ENCODE results near the gene SMARCD3. TPM values are rescaled to one million over a fixed set of nuclear protein-coding genes. Genes with fewer than 3 reads are reported as not detected.

Gene SMARCD3
- total and polyA plus RNA-seq, 2 of the 4 experiments (the other 2 are of a cell fraction), result 37.5 to 48.5 TPM

- H3K27me3 ChIP-seq (ENCODE audit: control insufficient read depth, insufficient read depth, low read length), result peaks cover 49% of the 10 kb centered on the region
These were observed 12.4 kb upstream of the SMARCD3 start for GRCh38 chr7:151260883-151261282.

More at GRCh38 chr7:151260883-151261282, 12.4 kb upstream of the SMARCD3 start:
- DNase-seq, result no peak
- Histone ChIP-seq H2BK5ac (ENCODE audit: low read depth, low read length, poor library complexity, severe bottlenecking) (no peak overlapping the region), H2BK20ac (ENCODE audit: low read depth, low read length) (no peak overlapping the region), H3K79me1 (ENCODE audit: low read depth in 1 of 2, low read length in 2 of 2) (no peaks in the 10 kb centered on the region), H2AK9ac (replicated peaks; ENCODE audit: low read depth, low read length, poor library complexity) (no peak overlapping the region), H3K36me3 (ENCODE audit: control insufficient read depth, insufficient read depth, low read length) (no peaks in the 10 kb centered on the region), H3K18ac (ENCODE audit: low read depth, low read length) (no peak overlapping the region), H4K8ac (ENCODE audit: low read depth in 2 of 2, low read length in 2 of 2) (no peak overlapping the region), H4K91ac (ENCODE audit: insufficient read depth, low read depth, low read length) (no peak overlapping the region), H2BK120ac (ENCODE audit: low read depth, low read length) (no peak overlapping the region), H2BK15ac (ENCODE audit: low read depth, low read length) (no peak overlapping the region), H3K27ac (ENCODE audit: insufficient read depth, low read length) (no peak overlapping the region), H2AK5ac (ENCODE audit: low read depth, low read length) (no peak overlapping the region), H3K4ac (ENCODE audit: low read depth, low read length) (no peak overlapping the region), H3K9me1 (ENCODE audit: insufficient read depth, low read length) (no peaks in the 10 kb centered on the region), H3K23ac (ENCODE audit: low read depth, low read length) (no peak overlapping the region), H3K9ac (ENCODE audit: low read depth, low read length) (no peak overlapping the region), H3K4me1 (ENCODE audit: control insufficient read depth, insufficient read depth, low read length) (no peaks in the 10 kb centered on the region), H3K4me3 (ENCODE audit: insufficient read depth, low read depth, low read length) (no peak overlapping the region), H2AFZ (replicated peaks; ENCODE audit: low read length, poor library complexity) (no peak overlapping the region), H3K4me2 (ENCODE audit: low read depth, low read length) (no peak overlapping the region), H3K14ac (replicated peaks; ENCODE audit: low read depth, low read length) (no peak overlapping the region), H4K20me1 (ENCODE audit: insufficient read depth, low read length) (no peaks in the 10 kb centered on the region), H3K9me3 (ENCODE audit: control insufficient read depth, insufficient read depth, low read length) (no peaks in the 10 kb centered on the region), H4K5ac (ENCODE audit: low read depth, low read length) (no peak overlapping the region), H3K56ac (ENCODE audit: extremely low read depth, insufficient read depth, low read length) (no peak overlapping the region)
- BruUV-seq (replicated peaks), result no TSS peak
- in situ Hi-C loops (cut with MboI; ENCODE audit: low sequenced_read_pairs) (no loop called here), dilution Hi-C loops (cut with HindIII; ENCODE audit: low sequenced_read_pairs, unreplicated experiment) (no loop called here), intact Hi-C loops (cut with micrococcal nuclease) (no loop called here)
- TF ChIP-seq RAD21 (IDR thresholded peaks at IDR 0.05; ENCODE audit: low read length), result no peak
- TF ChIP-seq RFX5 (IDR thresholded peaks at IDR 0.05; ENCODE audit: low read depth, low read length), result no peak
- no peak for TF ChIP-seq MXI1 (IDR thresholded peaks at IDR 0.05; ENCODE audit: borderline replicate concordance, low read depth, low read length)
- TF ChIP-seq CEBPB (IDR thresholded peaks at IDR 0.05; ENCODE audit: low read depth, low read length), result no peak
- TF ChIP-seq MAZ (IDR thresholded peaks at IDR 0.05; ENCODE audit: borderline replicate concordance, low read depth, low read length), result no peak
- no peak for TF ChIP-seq MAFK (IDR thresholded peaks at IDR 0.05; ENCODE audit: low read depth, low read length)
- no peak for TF ChIP-seq POLR2A (IDR thresholded peaks at IDR 0.05; ENCODE audit: low read depth, low read length)
- no peak for TF ChIP-seq BHLHE40 (IDR thresholded peaks at IDR 0.05; ENCODE audit: low read depth, low read length)
- no peak for TF ChIP-seq CTCF (conservative IDR thresholded peaks at IDR 0.05; ENCODE audit: low read depth, low read length)
- TF ChIP-seq ELK1 (IDR thresholded peaks at IDR 0.05; ENCODE audit: borderline replicate concordance, low read depth, low read length), result no peak
- no peak for TF ChIP-seq FOS (IDR thresholded peaks at IDR 0.05; ENCODE audit: low read depth, low read length)
- TF ChIP-seq NFE2L2 (IDR thresholded peaks at IDR 0.05; ENCODE audit: low read depth, low read length), result no peak
- TF ChIP-seq SMC3 (IDR thresholded peaks at IDR 0.05; ENCODE audit: low read depth, low read length), result no peak
- TF ChIP-seq CHD1 (IDR thresholded peaks at IDR 0.05; ENCODE audit: low read depth, low read length), result no peak
- TF ChIP-seq RCOR1 (IDR thresholded peaks at IDR 0.05; ENCODE audit: insufficient replicate concordance, low read length), result no peak
- TF ChIP-seq USF2 (IDR thresholded peaks at IDR 0.05; ENCODE audit: low read depth, low read length), result no peak
- CTCF ChIA-PET, result no interaction called here
- ATAC-seq (ENCODE audit: low read depth), result no peak
- 73% methylated on average over 3 of the region's 8 CpGs; no CpG with 5 or more reads in 1 of the 2 experiments for WGBS, 2 experiments (ENCODE audit: extremely low coverage in 2 of 2, insufficient read length in 1 of 2)
- POLR2A ChIA-PET (ENCODE audit: unreplicated experiment), result no interaction called here
